ENCODE results near the gene MRPS23.
A peak's percentile ranks its signal among the peaks of the same experiment; 100 is the strongest.

Gene MRPS23

DNA sequence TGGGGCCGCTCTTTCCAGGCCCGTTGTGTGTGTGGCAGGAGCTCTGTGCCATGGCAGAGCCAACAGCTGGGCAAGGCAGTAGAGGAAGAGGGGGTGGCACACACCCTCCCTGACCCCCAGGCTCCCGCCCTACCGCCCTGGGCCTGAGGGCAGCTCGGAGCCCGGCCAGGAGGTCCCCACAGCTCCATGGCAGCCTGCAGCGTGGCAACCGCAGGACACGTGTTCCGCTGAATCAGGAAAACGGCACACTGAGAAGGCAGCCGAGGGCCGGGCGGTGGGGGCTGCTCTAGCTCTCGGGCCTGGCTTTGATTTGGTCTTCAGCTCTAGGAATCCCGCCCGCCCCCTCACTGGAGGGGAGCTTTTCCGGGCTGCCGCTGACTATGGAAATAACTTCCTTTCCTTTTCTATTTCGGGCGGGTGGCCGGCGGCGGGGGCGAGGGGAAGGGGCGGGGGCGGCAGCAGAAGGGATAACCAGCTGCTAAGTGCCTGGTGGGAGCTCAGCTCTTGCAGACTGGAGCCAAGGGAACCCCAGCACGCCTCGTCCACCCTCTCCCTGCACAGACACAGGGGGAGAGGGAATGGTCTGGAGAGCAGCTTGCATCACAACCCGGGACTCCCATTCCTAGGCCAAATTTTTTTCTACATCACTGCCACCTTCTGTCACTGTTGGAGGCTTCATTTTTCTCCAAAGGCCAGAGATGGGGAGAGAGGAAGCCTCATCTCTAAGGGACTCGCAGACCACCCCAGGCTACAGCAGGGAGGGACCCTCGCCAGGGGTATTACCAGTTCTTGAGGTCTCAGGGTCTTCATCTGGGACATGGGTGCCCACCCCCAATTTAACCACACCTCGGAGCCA, 24.8 kb upstream of the MRPS23 start:
- peak overlapping the region; percentile 4; the same call in 1 of the 2 replicates for H3K4me3 ChIP-seq (ENCODE audit: control insufficient read depth, low read depth, low read length)
- DNase-seq (ENCODE audit: low read depth), result peak; percentile 75
- TF ChIP-seq, protein P1, sequence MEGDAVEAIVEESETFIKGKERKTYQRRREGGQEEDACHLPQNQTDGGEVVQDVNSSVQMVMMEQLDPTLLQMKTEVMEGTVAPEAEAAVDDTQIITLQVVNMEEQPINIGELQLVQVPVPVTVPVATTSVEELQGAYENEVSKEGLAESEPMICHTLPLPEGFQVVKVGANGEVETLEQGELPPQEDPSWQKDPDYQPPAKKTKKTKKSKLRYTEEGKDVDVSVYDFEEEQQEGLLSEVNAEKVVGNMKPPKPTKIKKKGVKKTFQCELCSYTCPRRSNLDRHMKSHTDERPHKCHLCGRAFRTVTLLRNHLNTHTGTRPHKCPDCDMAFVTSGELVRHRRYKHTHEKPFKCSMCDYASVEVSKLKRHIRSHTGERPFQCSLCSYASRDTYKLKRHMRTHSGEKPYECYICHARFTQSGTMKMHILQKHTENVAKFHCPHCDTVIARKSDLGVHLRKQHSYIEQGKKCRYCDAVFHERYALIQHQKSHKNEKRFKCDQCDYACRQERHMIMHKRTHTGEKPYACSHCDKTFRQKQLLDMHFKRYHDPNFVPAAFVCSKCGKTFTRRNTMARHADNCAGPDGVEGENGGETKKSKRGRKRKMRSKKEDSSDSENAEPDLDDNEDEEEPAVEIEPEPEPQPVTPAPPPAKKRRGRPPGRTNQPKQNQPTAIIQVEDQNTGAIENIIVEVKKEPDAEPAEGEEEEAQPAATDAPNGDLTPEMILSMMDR (IDR thresholded peaks at IDR 0.05; ENCODE audit: control insufficient read depth, insufficient read depth, low read depth, low read length, missing control alignments), result no peak

DNA sequence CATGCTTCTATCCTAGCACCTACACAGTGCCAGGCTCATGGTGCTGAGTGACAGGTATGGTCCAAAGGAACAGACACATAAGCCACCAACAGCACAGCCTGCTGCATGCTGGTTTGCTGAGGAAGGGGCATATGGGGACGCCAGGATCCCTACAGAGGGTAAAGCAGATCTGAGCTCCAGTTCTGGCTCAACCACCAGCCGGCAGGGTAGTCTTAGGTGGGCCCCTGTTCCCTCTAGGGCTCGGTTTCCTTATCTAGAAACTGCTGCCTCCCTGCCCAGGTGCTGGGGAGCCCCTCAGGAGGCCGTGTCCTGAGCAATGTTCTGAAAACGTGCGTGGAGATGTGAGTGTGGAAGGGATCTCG, 24.2 kb upstream of the MRPS23 start:
- H3K4me3 ChIP-seq (ENCODE audit: control insufficient read depth, low read depth, low read length), result no peak overlapping the region
- no peak for DNase-seq (ENCODE audit: low read depth)
- TF ChIP-seq, protein P1 (IDR thresholded peaks at IDR 0.05; ENCODE audit: control insufficient read depth, insufficient read depth, low read depth, low read length, missing control alignments), result no peak

DNA sequence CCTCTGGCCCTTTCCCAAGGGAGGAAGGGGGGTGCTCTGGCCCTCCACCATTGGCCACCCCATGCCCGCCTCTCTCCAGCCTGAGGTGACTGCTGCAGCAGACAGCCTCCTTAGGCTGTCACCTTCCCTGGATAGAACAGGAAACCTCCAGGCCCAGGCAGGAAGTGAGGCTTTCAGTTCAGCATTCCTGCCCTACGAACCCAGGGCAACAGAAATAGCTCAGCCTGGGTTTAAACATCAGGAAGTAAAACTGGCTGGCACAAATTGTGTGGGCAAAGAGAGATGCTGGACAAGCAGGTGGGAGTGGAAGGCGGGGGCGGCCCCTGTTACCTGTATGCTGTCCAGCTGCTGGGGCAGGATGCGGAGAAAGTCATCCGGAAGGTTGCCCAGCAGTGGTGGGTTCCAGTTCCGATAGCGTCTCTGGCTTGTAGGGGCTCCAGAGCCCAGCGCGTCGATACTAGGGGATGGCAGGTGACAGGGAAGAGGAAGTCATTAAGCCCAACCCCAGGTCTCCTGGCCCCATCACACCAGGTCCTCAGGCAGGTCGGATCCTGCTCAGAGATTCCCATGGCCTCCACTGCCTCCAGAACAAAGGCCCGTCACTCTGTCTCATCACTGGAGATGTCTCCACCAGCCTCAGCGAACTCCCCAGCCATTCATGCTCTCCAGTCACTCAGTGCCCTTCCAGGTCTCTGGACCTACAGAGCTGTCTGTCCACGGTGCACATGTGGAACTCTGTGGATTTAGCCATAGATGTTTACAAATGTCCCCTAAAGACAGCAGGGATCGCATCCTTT, 23.6 kb upstream of the MRPS23 start:
- TF ChIP-seq, protein P1 (IDR thresholded peaks at IDR 0.05; ENCODE audit: control insufficient read depth, insufficient read depth, low read depth, low read length, missing control alignments), result no peak
- H3K4me3 ChIP-seq (ENCODE audit: control insufficient read depth, low read depth, low read length), result no peak overlapping the region
- no peak for DNase-seq (ENCODE audit: low read depth)

DNA sequence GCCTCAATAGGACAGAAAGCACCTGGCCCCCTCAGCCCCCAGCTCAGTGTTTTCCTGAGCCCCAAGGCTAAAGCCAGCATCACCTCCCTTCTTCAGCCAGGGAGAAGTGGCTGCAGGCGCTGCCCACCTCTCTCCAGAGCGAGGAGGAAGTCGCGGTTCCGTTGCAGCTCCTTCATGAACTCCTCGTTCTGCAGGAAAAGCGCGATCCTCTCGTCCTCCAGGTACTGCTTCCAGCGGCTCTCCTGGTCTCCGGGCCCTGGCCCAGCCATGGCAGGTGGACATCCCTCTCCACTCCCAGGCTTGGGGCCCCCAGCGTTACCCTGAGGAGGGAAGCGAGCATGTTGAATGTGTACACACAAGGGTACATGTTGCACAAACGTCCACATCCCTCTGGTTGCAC, 22.7 kb upstream of the MRPS23 start:
- no peak for DNase-seq (ENCODE audit: low read depth)
- TF ChIP-seq, protein P1 (IDR thresholded peaks at IDR 0.05; ENCODE audit: control insufficient read depth, insufficient read depth, low read depth, low read length, missing control alignments), result no peak
- H3K4me3 ChIP-seq (ENCODE audit: control insufficient read depth, low read depth, low read length), result no peak overlapping the region

DNA sequence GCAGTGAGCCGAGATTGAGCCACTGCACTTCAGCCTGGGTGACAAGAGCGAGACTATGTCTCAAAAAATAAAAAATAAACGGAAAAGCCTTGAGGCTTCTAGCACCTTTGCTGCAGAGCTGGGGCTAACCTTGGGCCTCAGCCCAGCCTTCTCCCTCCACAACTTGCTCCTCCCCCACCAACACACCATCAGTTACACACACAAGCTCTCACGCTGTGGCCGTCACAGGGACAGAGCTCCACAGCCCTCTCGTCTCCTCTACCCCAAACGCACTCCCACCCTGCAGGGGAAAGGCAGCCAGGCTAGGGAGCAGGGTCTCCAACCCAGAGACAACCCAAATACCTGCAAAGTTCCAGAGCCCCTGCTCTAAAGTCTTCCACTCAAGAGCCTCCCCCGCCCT, 22.0 kb upstream of the MRPS23 start:
- TF ChIP-seq, protein P1 (IDR thresholded peaks at IDR 0.05; ENCODE audit: control insufficient read depth, insufficient read depth, low read depth, low read length, missing control alignments), result no peak
- no peak overlapping the region for H3K4me3 ChIP-seq (ENCODE audit: control insufficient read depth, low read depth, low read length)
- DNase-seq (ENCODE audit: low read depth), result no peak

DNA sequence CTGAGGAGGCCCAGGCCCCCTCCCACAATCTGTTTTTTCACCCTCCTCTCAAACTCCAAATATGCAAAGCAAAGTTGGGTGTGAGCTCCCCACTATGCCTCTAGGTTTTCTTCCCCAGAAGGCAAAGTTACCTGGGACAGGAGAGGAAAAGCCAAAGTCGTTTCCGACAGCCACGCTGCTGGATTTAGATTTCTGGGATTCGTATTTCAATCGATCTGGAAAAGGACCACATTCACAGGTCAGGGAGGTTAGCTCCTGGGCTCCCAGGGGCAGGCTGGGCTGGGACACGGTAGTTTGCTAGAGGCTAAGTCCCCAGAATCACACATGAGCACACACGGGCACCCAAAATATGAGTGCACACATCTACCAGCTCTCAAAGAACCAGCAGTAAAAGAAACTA, 21.3 kb upstream of the MRPS23 start:
- TF ChIP-seq, protein P1 (IDR thresholded peaks at IDR 0.05; ENCODE audit: control insufficient read depth, insufficient read depth, low read depth, low read length, missing control alignments), result no peak
- DNase-seq (ENCODE audit: low read depth), result no peak
- no peak overlapping the region for H3K4me3 ChIP-seq (ENCODE audit: control insufficient read depth, low read depth, low read length)

Measured in AG09309 (cell line).